Panc1 (cell line): ENCODE results near the gene MRPL21. TPM values are rescaled to one million over a fixed set of nuclear protein-coding genes. Genes with fewer than 3 reads are reported as not detected.

Experiments
- ATAC-seq: fragments of 200-7000 bp; cut with Tn5 transposase; 2 replicates; pipeline ENCODE4 v1.9.1; 2020; ENCODE audit warnings: mild to moderate bottlenecking, moderate library complexity
- BruUV-seq: library from RNA; stranded (reverse); fragments of 400-500 nt; replicated peaks from 2 replicates; lab custom pipeline; 2021; lab: Mats Ljungman, UMichigan
- CTCF ChIA-PET: fragments of 300-600 bp; sonication (Branson Sonifier 250); formaldehyde crosslinking; loops from one replicate; lab custom pipeline; 2022; ENCODE audit warnings: antibody characterized with exemption; lab: Charles Lee
- POLR2A ChIA-PET: fragments of 300-600 bp; sonication (Branson Sonifier 250); formaldehyde crosslinking; loops from one replicate; lab custom pipeline; 2022; ENCODE audit warnings: antibody characterized with exemption; lab: Charles Lee
- DNase-seq: peaks from one replicate; pipeline ENCODE4 v3.0.0-alpha.2; 2010; ENCODE audit warnings: low read depth, low spot score
- H3K27ac ChIP-seq: 2 replicates; pipeline ENCODE4 v1.5.1; 2011; ENCODE audit warnings: mild to moderate bottlenecking, low read length, inconsistent platforms
- H3K27me3 ChIP-seq: fragments of 200-500 bp; sonication (Bioruptor generic); 2 replicates; pipeline ENCODE4 v1.6.0; 2014; ENCODE audit warnings: low read length, inconsistent platforms; ENCODE audit not compliant: control insufficient read depth, insufficient read depth
- H3K36me3 ChIP-seq: fragments of 200-500 bp; sonication (Bioruptor generic); 2 replicates; pipeline ENCODE4 v1.5.1; 2014; ENCODE audit warnings: inconsistent platforms, mild to moderate bottlenecking, low read length, moderate library complexity; ENCODE audit not compliant: control insufficient read depth, insufficient read depth
- H3K4me1 ChIP-seq: 2 replicates; pipeline ENCODE4 v1.5.1; 2011; ENCODE audit warnings: inconsistent platforms, mild to moderate bottlenecking, low read length, moderate library complexity; ENCODE audit not compliant: control insufficient read depth, insufficient read depth
- H3K4me3 ChIP-seq, 2 experiments: 2 replicates each; pipeline ENCODE4 v1.5.1; 2011 to 2012; ENCODE audit warnings: low read depth in 2 of 2, low read length in 2 of 2, mild to moderate bottlenecking in 2 of 2, inconsistent platforms in 1 of 2, moderate library complexity in 1 of 2
- H3K9me3 ChIP-seq: fragments of 200-500 bp; sonication (Bioruptor generic); 2 replicates; pipeline ENCODE4 v1.5.1; 2014; ENCODE audit warnings: low read depth, mild to moderate bottlenecking, inconsistent platforms, low read length, moderate library complexity; ENCODE audit not compliant: control insufficient read depth, insufficient read depth
- CTCF ChIP-seq: fragments of 450-650 bp; IDR thresholded peaks from 2 replicates; pipeline ENCODE4 v1.5.1; 2017; ENCODE audit warnings: mild to moderate bottlenecking
- POLR2AphosphoS5 ChIP-seq: IDR thresholded peaks from 2 replicates; pipeline ENCODE4 v1.6.1; 2012; ENCODE audit warnings: mild to moderate bottlenecking, low read depth, low read length, moderate library complexity
- SIN3A ChIP-seq: IDR thresholded peaks from 2 replicates; pipeline ENCODE4 v1.6.1; 2012; ENCODE audit warnings: low read depth, mild to moderate bottlenecking, low read length, moderate library complexity, borderline replicate concordance; ENCODE audit not compliant: insufficient read depth
- TCF7L2 ChIP-seq: IDR thresholded peaks from 2 replicates; pipeline ENCODE4 v1.6.1; 2011; ENCODE audit warnings: mild to moderate bottlenecking, low read depth, low read length, inconsistent platforms
- in situ Hi-C: cut with HindIII; loops from 2 replicates; pipeline ENCODE4 v1.10.0; 2016; ENCODE audit warnings: low sequenced_read_pairs, low pct_unique_long_range_greater_than_20kb
- intact Hi-C: fragments of 100-400 bp; cut with micrococcal nuclease; formaldehyde crosslinking; loops from one replicate; pipeline ENCODE4 v1.10.0; 2022; ENCODE audit not compliant: unreplicated experiment
- total RNA-seq: library from RNA; stranded (reverse); gene quantifications from one replicate; pipeline ENCODE4 v1.2.1, GENCODE V29; 2021; ENCODE audit not compliant: unreplicated experiment
- TF ChIP-seq, protein P1 (sequence below), 2 experiments: IDR thresholded peaks; 2 replicates each; pipeline ENCODE4 v1.6.1; 2011 to 2012; ENCODE audit warnings: low read depth in 2 of 2, control low read depth in 1 of 2, low read length in 1 of 2, mild to moderate bottlenecking in 1 of 2, moderate library complexity in 1 of 2; ENCODE audit not compliant: insufficient read depth in 1 of 2

The MRPL21 gene
- total RNA-seq, 1 experiment from 2014 or later: 94.9 TPM

DNA sequence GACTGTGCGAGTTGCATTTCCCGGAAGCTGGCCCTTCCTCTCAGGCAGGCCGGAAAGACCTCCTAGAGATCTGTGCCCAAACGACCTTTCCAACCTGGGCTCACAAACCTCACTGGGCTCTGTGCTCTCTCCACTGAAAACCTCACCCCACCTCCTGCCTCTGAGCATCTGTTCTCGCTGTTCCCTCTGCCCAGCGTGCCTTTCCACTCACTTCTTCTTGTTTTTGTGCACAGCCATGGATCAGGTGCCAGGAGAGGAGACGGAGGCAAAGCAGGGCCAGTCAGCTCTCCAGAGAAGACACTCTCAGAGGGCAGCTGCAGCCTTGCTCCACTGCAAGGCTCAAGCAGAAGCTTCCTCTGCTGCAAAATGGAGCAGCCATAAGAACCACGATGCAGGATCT lies 51.0 kb downstream of the MRPL21 start:
- Histone ChIP-seq H3K27me3 (no peaks in the 10 kb centered on the region), H3K4me1 (peaks cover 8% of the 10 kb centered on the region; the same call in 1 of the 2 replicates), H3K36me3 (no peaks in the 10 kb centered on the region), H3K27ac (no peak overlapping the region), H3K4me3 (no peak overlapping the region), H3K9me3 (no peaks in the 10 kb centered on the region)
- ATAC-seq: no peak
- intact Hi-C loops (no loop called here), in situ Hi-C loops (no loop called here)
- CTCF ChIA-PET: interaction anchor here (0.7 kb wide), 1 partner anchor 9 kb away, joined by 4 read pairs; no protein-coding TSS in a partner anchor
- no peak for DNase-seq
- no peak for TF ChIP-seq TCF7L2
- POLR2A ChIA-PET: no interaction called here
- no TSS peak for BruUV-seq

DNA sequence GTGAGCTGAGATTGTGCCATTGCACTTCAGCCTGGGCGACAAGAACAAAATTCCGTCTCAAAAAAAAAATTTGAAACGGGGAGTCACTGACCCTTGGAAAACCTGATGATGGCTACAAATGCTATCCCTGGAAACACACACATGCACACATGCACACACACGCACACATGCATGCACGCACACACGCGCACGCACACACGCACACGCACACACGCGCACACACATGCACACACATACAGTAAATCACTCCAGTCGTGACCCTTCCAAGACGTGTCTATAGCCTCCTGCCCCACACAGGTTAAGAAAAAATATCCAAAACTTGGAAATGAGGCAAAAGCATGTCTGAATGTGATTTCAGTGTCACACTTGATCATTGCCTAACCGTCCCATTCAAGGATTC lies 55.2 kb downstream of the MRPL21 start:
- in situ Hi-C loops: no loop called here
- no peaks in the 10 kb centered on the region for H3K27me3 ChIP-seq
- BruUV-seq: no TSS peak
- no peak overlapping the region for H3K4me3 ChIP-seq
- H3K27ac ChIP-seq: no peak overlapping the region
- ChIA-PET POLR2A (no interaction called here), CTCF (no interaction called here)
- ATAC-seq (no peak), DNase-seq (no peak)
- H3K36me3 ChIP-seq: no peaks in the 10 kb centered on the region
- H3K4me1 ChIP-seq: peaks cover 12% of the 10 kb centered on the region
- H3K9me3 ChIP-seq: no peaks in the 10 kb centered on the region
- intact Hi-C loops: no loop called here
- no peak for TF ChIP-seq CTCF
- TF ChIP-seq POLR2AphosphoS5: no peak
- no peak for TF ChIP-seq SIN3A
- TF ChIP-seq, protein P1, sequence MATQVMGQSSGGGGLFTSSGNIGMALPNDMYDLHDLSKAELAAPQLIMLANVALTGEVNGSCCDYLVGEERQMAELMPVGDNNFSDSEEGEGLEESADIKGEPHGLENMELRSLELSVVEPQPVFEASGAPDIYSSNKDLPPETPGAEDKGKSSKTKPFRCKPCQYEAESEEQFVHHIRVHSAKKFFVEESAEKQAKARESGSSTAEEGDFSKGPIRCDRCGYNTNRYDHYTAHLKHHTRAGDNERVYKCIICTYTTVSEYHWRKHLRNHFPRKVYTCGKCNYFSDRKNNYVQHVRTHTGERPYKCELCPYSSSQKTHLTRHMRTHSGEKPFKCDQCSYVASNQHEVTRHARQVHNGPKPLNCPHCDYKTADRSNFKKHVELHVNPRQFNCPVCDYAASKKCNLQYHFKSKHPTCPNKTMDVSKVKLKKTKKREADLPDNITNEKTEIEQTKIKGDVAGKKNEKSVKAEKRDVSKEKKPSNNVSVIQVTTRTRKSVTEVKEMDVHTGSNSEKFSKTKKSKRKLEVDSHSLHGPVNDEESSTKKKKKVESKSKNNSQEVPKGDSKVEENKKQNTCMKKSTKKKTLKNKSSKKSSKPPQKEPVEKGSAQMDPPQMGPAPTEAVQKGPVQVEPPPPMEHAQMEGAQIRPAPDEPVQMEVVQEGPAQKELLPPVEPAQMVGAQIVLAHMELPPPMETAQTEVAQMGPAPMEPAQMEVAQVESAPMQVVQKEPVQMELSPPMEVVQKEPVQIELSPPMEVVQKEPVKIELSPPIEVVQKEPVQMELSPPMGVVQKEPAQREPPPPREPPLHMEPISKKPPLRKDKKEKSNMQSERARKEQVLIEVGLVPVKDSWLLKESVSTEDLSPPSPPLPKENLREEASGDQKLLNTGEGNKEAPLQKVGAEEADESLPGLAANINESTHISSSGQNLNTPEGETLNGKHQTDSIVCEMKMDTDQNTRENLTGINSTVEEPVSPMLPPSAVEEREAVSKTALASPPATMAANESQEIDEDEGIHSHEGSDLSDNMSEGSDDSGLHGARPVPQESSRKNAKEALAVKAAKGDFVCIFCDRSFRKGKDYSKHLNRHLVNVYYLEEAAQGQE (IDR thresholded peaks at IDR 0.05; ENCODE audit: insufficient read depth in 1 of 2, low read depth in 2 of 2, low read length in 1 of 2): no peak
- TF ChIP-seq TCF7L2: no peak

GRCh38 chr11:68847395-68847794 lies 56.2 kb downstream of the MRPL21 start:
- Histone ChIP-seq H3K4me3 (no peak overlapping the region), H3K4me1 (peaks cover 16% of the 10 kb centered on the region), H3K27ac (no peak overlapping the region), H3K9me3 (no peaks in the 10 kb centered on the region), H3K36me3 (no peaks in the 10 kb centered on the region), H3K27me3 (no peaks in the 10 kb centered on the region)
- TF ChIP-seq SIN3A: no peak
- TF ChIP-seq, protein P1 (IDR thresholded peaks at IDR 0.05; ENCODE audit: insufficient read depth in 1 of 2, low read depth in 2 of 2, low read length in 1 of 2): no peak
- no peak for TF ChIP-seq CTCF
- TF ChIP-seq POLR2AphosphoS5: no peak
- no peak for TF ChIP-seq TCF7L2
- no TSS peak for BruUV-seq
- POLR2A ChIA-PET: no interaction called here
- CTCF ChIA-PET: no interaction called here
- in situ Hi-C loops: no loop called here
- intact Hi-C loops: no loop called here
- DNase-seq (no peak), ATAC-seq (no peak)
